Measurements from ENCODE around the gene POMGNT2. TPM values are rescaled to one million over a fixed set of nuclear protein-coding genes. Genes with fewer than 3 reads are reported as not detected.

Gene POMGNT2
- total RNA-seq = 16.1 and 17.2 TPM in 2 replicates

DNA sequence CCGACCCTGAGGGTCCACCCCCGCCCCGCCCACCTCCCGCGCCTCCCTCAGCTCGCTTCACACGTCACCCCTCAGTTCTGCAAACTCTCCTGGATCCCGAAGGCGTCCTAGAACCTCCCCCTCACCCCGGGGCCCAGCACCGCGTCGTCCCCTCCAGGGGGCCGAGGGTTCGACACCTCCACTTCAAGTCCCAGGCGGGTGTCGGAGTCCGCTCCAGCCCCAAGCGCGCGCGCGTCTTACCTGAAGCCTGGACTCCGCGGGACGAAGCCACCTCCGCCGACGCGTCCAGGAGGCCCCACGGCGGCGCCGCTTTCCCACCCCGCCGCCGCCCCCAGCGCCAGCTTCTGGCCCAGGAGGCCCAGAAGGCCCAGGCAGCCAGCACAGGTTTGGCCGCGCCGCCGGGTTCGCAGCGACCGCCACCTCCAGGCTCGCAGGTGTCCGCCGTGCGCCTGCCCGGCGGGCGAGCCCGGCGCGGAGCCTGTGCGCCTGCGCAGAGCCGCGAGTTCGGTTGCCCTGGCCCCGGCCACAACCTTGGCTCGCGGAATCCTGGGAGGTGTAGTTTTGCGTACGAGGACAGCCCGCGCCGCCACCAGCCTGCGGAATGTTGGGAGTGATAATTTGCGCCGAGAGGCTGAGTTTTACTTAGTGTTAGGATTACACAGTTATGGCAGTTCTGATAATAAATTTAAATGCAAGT, at the start of gene POMGNT2:
POMGNT2 (minus strand) TSS at position 484 of the 697 bp plus-strand sequence. CDS start 24,648 bp downstream, outside the sequence.

Other genes starting within 250 kb of the POMGNT2 start
- not detected in 2 replicates for gene CYP8B1, start 230.2 kb downstream of the POMGNT2 start, total RNA-seq
- 0.86 and 0.89 TPM in 2 replicates for gene ZNF662, start 199.9 kb downstream of the POMGNT2 start, total RNA-seq
- 0.58 and 1.1 TPM in 2 replicates for gene GASK1A, start 126.8 kb downstream of the POMGNT2 start, total RNA-seq
- gene SNRK, start 180.5 kb upstream of the POMGNT2 start, total RNA-seq = 17.9 and 22.0 TPM in 2 replicates